Body of pancreas (tissue), 4 donors: ENCODE results near the gene PTPRN2. TPM values are rescaled to one million over a fixed set of nuclear protein-coding genes. Genes with fewer than 3 reads are reported as not detected.

Source experiments
- ATAC-seq: fragments of 150-250 bp; one replicate; pipeline ENCODE4 v1.9.1; 2016
- DNase-seq, 4 donors: peaks; one replicate each; pipeline ENCODE4 v3.0.0-alpha.2; 2019
- H3K27ac ChIP-seq, 4 donors: fragments of 200-600 bp; sonication (generic); 1 replicate in 3 of 4; 2 replicates in 1 of 4; pipeline versions ENCODE4 v1.5.1 to v1.6.1; 2016 to 2019; ENCODE audit warnings: mild to moderate bottlenecking in 1 of 4, mixed read lengths in 1 of 4, moderate library complexity in 1 of 4
- H3K27me3 ChIP-seq, 2 donors: fragments of 200-600 bp; sonication (generic); one replicate each; pipeline ENCODE4 v1.6.0; 2016; ENCODE audit warnings: mild to moderate bottlenecking in 1 of 2
- H3K36me3 ChIP-seq, 2 donors: fragments of 200-600 bp; sonication (generic); replicated peaks in 1 of 2; 2 replicates each; pipeline ENCODE4 v1.5.1; 2016; ENCODE audit warnings: low read depth in 2 of 2; ENCODE audit not compliant: insufficient read depth in 1 of 2
- H3K4me1 ChIP-seq: fragments of 200-600 bp; sonication (generic); one replicate; pipeline ENCODE4 v1.6.0; 2016
- H3K4me3 ChIP-seq, 2 donors: fragments of 200-600 bp; sonication (generic); 1 replicate in 1 of 2; 2 replicates in 1 of 2; pipeline ENCODE4 v1.5.1; 2016 to 2019
- H3K9me3 ChIP-seq, 3 donors: fragments of 200-600 bp; sonication (generic); 1 replicate in 2 of 3; 2 replicates in 1 of 3; pipeline ENCODE4 v1.5.1; 2016
- CTCF ChIP-seq, 7 experiments: fragments of 450-650 bp in 4 of 7; fragments of 200-600 bp in 3 of 7; sonication (generic) in 3 of 7; IDR thresholded peaks; one replicate each; pipeline ENCODE4 v1.5.1; 2016 to 2019; ENCODE audit warnings: antibody characterized with exemption in 7 of 7
- POLR2A ChIP-seq, 3 donors: fragments of 450-650 bp; IDR thresholded peaks; one replicate each; pipeline ENCODE4 v1.6.1; 2016; ENCODE audit warnings: antibody characterized with exemption in 3 of 3, mild to moderate bottlenecking in 2 of 3
- WGBS, 2 donors: methylation state at CpG; one replicate each; pipeline ENCODE4 v1.1.5; 2017; 5-methylcytosine and 5-hydroxymethylcytosine counted together
- intact Hi-C: fragments of 100-400 bp; cut with DNase I; formaldehyde crosslinking; loops from one replicate; pipeline ENCODE4 v1.15.1; 2023
- total RNA-seq, 2 donors: library from RNA; depleted of rRNA; stranded (reverse); fragments of >200 nt; gene quantifications; one replicate each; pipeline ENCODE4 v1.1.0, GENCODE V29; 2016

PTPRN2 gene
- total RNA-seq, 2 donors from 2014 or later, result 31.6 to 76.1 TPM

GRCh38 chr7:157543791-157544190 lies 1043.8 kb downstream of the PTPRN2 start:
- H3K9me3 ChIP-seq, result no peaks in the 10 kb centered on the region
- no peak for TF ChIP-seq CTCF (IDR thresholded peaks at IDR 0.05)
- TF ChIP-seq POLR2A (IDR thresholded peaks at IDR 0.05), result no peak
- DNase-seq, result no peak
- no peak overlapping the region for H3K27ac ChIP-seq
- intact Hi-C loops, result no loop called here
- no peaks in the 10 kb centered on the region for H3K27me3 ChIP-seq
- ATAC-seq, result no peak
- H3K4me3 ChIP-seq, result no peak overlapping the region
- no peaks in the 10 kb centered on the region for H3K4me1 ChIP-seq
- H3K36me3 ChIP-seq, result no peaks in the 10 kb centered on the region
- 89 to 92% methylated on average over 12 of the region's 12 CpGs for WGBS, 2 donors

- H3K27me3 ChIP-seq, result no peaks in the 10 kb centered on the region
- ATAC-seq (no peak), DNase-seq (no peak)
- no peaks in the 10 kb centered on the region for H3K4me1 ChIP-seq
- H3K9me3 ChIP-seq, result no peaks in the 10 kb centered on the region
- intact Hi-C loops, result no loop called here
- WGBS, 2 donors, result 92 to 98% methylated on average over 10 to 11 of the region's 11 CpGs
- H3K27ac ChIP-seq, result no peak overlapping the region
- H3K36me3 ChIP-seq, result no peaks in the 10 kb centered on the region
- no peak overlapping the region for H3K4me3 ChIP-seq
- TF ChIP-seq CTCF (IDR thresholded peaks at IDR 0.05), result no peak
Observed at GRCh38 chr7:157543276-157543675, 1044.3 kb downstream of the PTPRN2 start.

GRCh38 chr7:157542068-157543021 lies 1045.3 kb downstream of the PTPRN2 start:
- H3K27ac ChIP-seq, result no peak overlapping the region
- DNase-seq, result no peak
- no peak overlapping the region for H3K4me3 ChIP-seq
- intact Hi-C loops, result no loop called here
- TF ChIP-seq CTCF (IDR thresholded peaks at IDR 0.05) (no peak), POLR2A (IDR thresholded peaks at IDR 0.05) (no peak)
- no peak for ATAC-seq
- H3K27me3 ChIP-seq, result no peaks in the 10 kb centered on the region
- no peaks in the 10 kb centered on the region for H3K4me1 ChIP-seq
- no peaks in the 10 kb centered on the region for H3K36me3 ChIP-seq
- 92 to 94% methylated on average over 25 to 33 of the region's 33 CpGs for WGBS, 2 donors
- no peaks in the 10 kb centered on the region for H3K9me3 ChIP-seq

- Histone ChIP-seq H3K36me3 (no peaks in the 10 kb centered on the region), H3K4me3 (no peak overlapping the region), H3K27ac (no peak overlapping the region), H3K4me1 (no peaks in the 10 kb centered on the region), H3K9me3 (no peaks in the 10 kb centered on the region), H3K27me3 (no peaks in the 10 kb centered on the region)
- intact Hi-C loops, result no loop called here
- ATAC-seq, result no peak
- WGBS, 2 donors, result 92 to 94% methylated on average over 19 to 26 of the region's 26 CpGs
- no peak for TF ChIP-seq POLR2A (IDR thresholded peaks at IDR 0.05)
- no peak for TF ChIP-seq CTCF (IDR thresholded peaks at IDR 0.05)
- DNase-seq, result no peak
Observed at GRCh38 chr7:157541295-157542067, 1046.1 kb downstream of the PTPRN2 start.
